GM19463 (cell line): Measurements from ENCODE around the gene TRIM2.
A peak's percentile ranks its signal among the peaks of the same experiment; 100 is the strongest.

Experiments used
- ATAC-seq: cut with Tn5 transposase; IDR thresholded peaks from one replicate; pipeline ENCODE4 v1.9.1; 2021; ENCODE audit warnings: mild to moderate bottlenecking, moderate library complexity; ENCODE audit not compliant: unreplicated experiment

The TRIM2 gene

GRCh38 chr4:153271820-153272219, 67.6 kb downstream of the TRIM2 start:
- ATAC-seq, result no peak

DNA sequence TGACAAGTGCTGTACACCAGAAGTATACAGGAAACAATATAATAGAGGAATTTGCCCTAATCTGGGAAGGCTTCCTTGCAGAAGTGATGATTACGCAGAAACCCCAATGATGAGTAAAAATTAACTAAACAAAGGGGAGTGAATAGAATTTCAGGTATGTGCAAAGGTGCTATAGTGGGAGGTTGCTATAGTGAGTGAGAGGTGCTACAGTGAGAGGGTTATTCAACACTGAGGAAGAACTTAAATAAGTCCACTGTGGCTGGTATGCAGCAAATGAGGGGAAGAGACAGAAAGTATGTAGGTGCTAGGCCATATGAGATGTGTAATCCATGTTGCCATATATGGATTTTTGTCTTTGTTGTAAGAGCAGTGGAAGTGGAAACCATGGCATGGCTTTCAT, 69.5 kb downstream of the TRIM2 start:
- ATAC-seq, result no peak

- ATAC-seq, result no peak
Measured at GRCh38 chr4:153274967-153275366, 70.7 kb downstream of the TRIM2 start.

DNA sequence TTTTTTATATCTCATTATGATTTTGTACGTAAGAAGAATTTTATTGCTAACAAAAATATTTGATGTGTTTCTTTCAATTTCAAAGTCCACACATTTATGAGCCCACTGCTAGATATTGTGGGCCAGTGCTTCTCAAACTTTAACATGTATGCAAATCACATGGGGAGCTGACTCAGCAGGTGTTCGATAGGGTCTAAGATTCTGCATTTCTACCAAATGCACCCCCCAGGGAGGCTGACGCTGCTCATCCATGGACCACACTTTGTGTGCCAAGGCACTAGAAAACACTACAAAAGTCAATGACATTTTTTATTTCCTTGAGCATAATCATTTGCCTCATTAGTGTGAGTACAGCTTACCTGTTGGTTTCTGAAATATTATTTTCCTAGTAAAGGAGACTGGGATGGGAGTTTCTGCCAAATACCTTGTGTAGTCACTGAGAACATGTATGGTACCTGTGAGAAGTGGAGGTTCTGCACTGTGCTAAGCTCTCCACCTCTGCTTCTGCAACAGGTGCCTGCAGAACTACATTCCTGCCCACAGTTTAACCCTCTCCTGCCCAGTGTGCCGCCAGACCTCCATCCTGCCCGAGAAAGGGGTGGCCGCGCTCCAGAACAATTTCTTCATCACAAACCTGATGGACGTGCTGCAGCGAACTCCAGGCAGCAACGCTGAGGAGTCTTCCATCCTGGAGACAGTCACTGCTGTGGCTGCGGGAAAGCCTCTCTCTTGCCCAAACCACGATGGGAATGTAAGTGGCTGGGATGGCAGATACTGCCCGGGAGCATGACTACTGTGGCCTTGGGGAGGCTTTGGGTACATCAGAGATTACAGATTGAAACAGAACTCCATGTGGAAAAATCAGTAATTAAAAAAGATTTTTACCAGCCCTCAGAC, 71.4 kb downstream of the TRIM2 start:
- ATAC-seq, result no peak

DNA sequence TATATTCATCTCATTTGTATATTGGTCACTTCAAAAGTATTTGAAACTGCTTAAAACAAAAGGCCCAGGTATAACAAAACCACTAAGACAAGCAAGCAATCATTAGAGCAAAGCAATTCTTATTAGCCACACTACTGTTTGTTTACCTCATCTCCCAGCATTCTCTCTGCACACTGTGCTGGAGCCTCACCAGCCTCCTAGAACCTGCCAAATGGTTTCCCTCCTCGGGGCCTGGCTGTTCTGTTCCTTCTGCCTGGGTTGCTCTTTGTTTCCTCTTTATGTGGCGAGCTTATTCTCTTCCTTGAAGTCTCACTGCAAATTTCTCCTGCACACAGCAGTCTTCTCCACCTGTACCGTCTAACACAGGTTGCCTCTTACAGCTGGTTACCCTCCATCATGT, 72.7 kb downstream of the TRIM2 start:
- no peak for ATAC-seq

DNA sequence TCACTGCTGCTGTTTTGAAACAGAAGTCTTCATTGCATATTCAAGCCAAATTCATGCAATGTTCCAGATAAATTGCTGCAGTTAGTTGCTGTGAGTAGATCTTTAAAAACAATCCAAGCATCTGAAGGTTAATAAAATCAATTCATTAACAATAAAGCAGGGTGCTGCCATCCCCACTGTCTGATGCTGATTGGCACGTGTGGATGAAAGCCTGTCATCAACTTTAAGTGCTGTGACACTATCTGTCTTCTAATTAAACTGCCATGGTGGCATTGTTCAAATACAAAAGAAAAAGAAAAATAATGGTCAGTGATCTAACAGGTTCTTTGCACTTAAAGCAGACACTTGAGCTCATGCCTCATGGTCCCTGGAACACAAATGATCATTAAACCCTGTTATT, 77.2 kb downstream of the TRIM2 start:
- ATAC-seq, result no peak

DNA sequence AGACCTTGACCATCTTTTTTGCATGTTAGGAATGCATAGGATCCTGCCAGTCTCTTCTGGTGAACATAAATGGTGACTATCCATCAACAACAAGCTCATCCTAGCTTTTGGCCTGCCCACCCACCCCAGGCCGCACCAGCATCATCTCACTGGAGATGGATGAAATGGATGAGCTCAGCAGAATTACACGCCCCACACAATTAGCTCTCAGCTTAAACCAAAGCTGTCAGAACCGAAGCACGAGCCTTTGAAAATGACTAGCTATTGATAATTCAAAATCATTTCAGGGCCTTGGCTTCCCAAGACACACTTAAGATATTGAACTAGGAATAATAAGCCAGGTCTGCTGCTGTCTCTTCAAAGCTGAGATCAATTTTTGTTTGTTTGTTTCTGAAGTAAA, 77.8 kb downstream of the TRIM2 start:
- no peak for ATAC-seq

DNA sequence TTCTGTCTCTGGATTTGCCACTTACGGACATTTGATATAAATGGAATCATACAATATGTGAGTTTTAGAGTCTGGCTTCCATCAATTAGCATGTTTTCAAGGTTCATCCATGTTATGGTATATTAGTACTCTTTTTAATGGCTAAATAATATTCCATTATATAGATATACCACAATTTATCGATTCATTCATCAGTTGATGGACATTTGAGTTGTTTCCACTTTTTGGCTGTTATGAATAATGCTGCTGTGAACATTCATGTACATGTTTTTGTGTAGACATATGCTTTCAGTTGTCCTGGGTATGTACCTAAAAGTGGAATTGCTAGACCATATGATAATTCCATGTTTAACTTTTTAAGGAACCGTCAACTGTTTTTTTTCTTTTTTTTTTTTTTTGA, 79.0 kb downstream of the TRIM2 start:
- no peak for ATAC-seq

GRCh38 chr4:153290134-153290533, 85.9 kb downstream of the TRIM2 start:
- no peak for ATAC-seq

DNA sequence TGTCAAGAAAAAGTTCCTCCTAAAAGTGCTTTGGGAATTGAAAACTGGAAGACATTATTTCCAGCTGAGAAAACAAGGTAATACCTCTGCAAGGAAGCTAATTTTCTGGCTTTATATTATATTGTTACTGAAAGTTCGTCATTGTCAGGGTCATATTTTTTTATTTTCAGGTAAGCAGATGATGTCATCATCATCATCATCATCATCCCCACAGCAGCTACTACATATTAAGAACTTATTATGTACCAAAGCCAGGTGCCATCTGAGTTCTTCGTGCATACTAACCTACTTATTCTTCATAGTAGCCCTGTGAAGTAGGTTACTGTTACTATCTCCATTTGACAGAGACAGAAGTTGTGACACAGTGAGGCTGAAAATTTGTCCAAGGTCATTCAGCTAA, 87.3 kb downstream of the TRIM2 start:
- no peak for ATAC-seq

GRCh38 chr4:153292897-153293741, 88.9 kb downstream of the TRIM2 start:
- no peak for ATAC-seq

GRCh38 chr4:153293742-153294057, 89.5 kb downstream of the TRIM2 start:
- no peak for ATAC-seq

DNA sequence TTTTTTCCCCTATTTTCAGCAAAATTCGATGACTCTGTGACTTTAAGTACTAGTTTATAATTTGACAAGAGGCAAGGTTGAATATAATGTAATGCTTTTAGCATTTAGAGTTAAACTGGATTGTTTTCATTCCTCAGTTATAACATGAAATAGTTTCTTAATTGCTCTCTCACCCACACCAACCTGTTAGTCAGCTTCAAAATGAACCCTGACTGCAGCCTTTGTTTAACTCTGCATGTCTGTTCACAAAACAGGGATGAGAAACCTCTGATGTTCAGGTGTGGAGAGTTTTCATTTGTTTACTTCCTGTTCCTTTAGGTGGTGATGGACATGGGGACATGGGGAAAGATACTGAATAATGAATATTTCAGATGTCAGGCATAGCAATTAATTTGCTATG, 90.4 kb downstream of the TRIM2 start:
- ATAC-seq, result no peak

DNA sequence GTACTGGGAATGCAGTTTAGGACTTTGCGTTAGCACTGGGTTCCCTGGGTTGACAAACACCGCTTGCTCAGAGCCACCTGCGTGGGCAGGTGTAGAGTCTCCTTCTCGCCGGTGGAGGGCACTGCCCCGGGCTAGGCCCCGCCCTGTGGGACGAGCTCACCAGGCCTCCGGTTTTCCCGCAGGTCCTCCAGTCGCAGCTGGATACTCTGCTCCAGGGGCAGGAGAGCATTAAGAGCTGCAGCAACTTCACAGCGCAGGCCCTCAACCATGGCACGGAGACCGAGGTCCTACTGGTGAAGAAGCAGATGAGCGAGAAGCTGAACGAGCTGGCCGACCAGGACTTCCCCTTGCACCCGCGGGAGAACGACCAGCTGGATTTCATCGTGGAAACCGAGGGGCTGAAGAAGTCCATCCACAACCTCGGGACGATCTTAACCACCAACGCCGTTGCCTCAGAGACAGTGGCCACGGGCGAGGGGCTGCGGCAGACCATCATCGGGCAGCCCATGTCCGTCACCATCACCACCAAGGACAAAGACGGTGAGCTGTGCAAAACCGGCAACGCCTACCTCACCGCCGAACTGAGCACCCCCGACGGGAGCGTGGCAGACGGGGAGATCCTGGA, 91.0 kb downstream of the TRIM2 start:
- ATAC-seq, result no peak

GRCh38 chr4:153296040-153296823, 92.0 kb downstream of the TRIM2 start:
- ATAC-seq, result no peak

DNA sequence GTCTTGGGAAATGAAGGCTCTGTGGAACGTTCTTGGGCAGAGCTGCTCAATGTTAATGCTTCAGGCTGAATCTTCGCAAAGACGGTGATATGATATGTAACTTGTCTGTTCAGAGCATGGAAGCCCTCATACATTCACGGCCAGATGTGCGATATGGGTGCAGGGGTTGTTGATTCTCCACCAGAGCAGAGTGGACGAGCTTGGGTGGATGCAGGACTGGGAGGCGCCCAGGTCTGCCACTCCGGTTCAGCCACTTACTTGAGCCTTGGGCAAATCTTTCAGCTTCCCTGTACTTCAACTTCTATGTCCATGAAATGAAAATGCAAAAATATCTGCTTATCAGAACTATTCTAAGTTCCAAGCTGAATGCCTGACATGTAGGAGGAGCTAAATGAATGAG, 92.9 kb downstream of the TRIM2 start:
- no peak for ATAC-seq

DNA sequence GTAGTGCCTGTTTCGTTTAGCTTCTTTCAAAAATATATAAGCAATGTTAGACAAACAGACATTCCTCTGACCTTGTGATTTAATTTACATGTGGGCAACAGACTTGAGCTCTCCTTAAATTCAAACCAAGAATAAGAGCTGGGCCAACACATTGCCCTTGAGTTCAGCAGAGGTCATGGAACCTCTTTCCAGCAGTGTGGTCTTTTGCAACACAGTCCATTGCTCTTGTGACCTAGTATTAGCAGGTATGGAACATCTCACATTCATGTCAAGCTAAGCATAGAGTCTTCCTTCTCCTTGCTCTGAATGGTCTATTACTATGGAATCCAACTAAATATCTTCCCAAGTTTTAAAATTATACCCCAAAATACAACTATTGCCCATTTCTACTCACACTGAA, 106.5 kb downstream of the TRIM2 start:
- ATAC-seq, result no peak

- no peak for ATAC-seq
Measured at GRCh38 chr4:153314915-153315314, 110.7 kb downstream of the TRIM2 start.

GRCh38 chr4:153318696-153319320, 114.6 kb downstream of the TRIM2 start:
- peak; percentile 50 for ATAC-seq

- ATAC-seq, result no peak
Measured at GRCh38 chr4:153322791-153323190, 118.5 kb downstream of the TRIM2 start.

GRCh38 chr4:153324046-153324445, 119.8 kb downstream of the TRIM2 start:
- ATAC-seq, result no peak
